NB4 (cell line): ENCODE data around the gene VAPB.

ENCODE experiments used
- DNase-seq: peaks from one replicate; pipeline ENCODE4 v3.0.0; 2010; ENCODE audit warnings: low read depth
- H3K4me3 ChIP-seq: one replicate; pipeline ENCODE4 v1.5.1; 2011; ENCODE audit warnings: mild to moderate bottlenecking, low read depth, low read length, moderate library complexity
- MYC ChIP-seq: IDR thresholded peaks from 2 replicates; pipeline ENCODE4 v1.6.1; 2011; ENCODE audit warnings: low read depth, low read length
- POLR2A ChIP-seq: IDR thresholded peaks from 2 replicates; pipeline ENCODE4 v1.6.1; 2011; ENCODE audit warnings: mild to moderate bottlenecking; ENCODE audit not compliant: insufficient read length; ENCODE audit errors: extremely low read depth
- TF ChIP-seq, protein P1 (sequence below): IDR thresholded peaks from one replicate; pipeline ENCODE4 v1.5.1; 2012; ENCODE audit warnings: low read depth, low read length
- TF ChIP-seq, protein P2 (sequence below): IDR thresholded peaks from 2 replicates; pipeline ENCODE4 v1.6.1; 2011; ENCODE audit warnings: low read depth, low read length

Gene VAPB

DNA sequence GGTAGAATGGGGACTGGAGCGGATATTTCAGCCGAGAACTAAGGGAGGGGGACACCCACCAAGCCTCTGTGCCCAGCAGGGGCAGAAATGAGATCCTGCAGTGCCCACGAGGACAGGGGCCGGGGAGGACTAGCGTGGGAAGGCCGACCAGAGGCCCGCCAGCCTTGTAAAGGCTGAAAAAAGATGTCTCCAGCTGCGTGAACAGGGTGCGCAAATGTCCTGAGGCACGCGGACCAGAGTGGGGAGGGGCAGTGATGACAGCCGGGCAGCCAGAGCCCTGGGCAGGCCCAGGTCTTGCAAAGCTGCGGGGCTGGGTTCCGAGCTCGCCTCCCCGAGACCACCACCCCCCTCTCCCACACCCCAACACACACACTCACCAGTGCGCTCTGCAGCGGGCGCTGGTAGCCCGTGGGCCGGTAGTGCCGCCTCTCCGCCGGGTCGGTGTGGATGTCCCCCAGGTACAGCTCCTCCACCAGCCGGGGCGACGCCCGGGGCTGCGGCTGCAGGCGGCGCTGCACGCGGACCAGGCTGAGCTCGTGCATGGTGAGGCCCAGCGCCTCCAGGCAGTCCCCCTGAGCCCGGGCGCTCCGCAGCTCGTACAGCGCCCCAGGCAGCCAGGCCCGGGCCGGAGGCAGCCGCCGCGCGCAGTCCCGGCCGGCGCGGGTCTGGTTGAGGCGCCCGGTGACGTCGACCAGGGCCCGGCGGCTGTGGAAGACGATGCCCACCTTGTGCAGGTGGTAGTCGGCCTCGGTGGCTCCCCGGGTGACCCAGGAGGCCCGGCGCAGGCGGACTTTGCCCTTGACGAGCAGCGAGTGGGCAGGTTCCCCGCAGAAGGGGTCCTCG, 77.9 kb downstream of the VAPB start:
- DNase-seq: no peak
- TF ChIP-seq, protein P1, sequence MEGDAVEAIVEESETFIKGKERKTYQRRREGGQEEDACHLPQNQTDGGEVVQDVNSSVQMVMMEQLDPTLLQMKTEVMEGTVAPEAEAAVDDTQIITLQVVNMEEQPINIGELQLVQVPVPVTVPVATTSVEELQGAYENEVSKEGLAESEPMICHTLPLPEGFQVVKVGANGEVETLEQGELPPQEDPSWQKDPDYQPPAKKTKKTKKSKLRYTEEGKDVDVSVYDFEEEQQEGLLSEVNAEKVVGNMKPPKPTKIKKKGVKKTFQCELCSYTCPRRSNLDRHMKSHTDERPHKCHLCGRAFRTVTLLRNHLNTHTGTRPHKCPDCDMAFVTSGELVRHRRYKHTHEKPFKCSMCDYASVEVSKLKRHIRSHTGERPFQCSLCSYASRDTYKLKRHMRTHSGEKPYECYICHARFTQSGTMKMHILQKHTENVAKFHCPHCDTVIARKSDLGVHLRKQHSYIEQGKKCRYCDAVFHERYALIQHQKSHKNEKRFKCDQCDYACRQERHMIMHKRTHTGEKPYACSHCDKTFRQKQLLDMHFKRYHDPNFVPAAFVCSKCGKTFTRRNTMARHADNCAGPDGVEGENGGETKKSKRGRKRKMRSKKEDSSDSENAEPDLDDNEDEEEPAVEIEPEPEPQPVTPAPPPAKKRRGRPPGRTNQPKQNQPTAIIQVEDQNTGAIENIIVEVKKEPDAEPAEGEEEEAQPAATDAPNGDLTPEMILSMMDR: no peak
- no peak for TF ChIP-seq MYC
- TF ChIP-seq POLR2A: no peak
- no peak overlapping the region for H3K4me3 ChIP-seq

GRCh38 chr20:58467572-58468527, 78.8 kb downstream of the VAPB start:
- H3K4me3 ChIP-seq: no peak overlapping the region
- TF ChIP-seq, protein P2, sequence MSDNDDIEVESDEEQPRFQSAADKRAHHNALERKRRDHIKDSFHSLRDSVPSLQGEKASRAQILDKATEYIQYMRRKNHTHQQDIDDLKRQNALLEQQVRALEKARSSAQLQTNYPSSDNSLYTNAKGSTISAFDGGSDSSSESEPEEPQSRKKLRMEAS: no peak
- no peak for TF ChIP-seq MYC
- no peak for TF ChIP-seq POLR2A
- TF ChIP-seq, protein P1: no peak
- DNase-seq: no peak

DNA sequence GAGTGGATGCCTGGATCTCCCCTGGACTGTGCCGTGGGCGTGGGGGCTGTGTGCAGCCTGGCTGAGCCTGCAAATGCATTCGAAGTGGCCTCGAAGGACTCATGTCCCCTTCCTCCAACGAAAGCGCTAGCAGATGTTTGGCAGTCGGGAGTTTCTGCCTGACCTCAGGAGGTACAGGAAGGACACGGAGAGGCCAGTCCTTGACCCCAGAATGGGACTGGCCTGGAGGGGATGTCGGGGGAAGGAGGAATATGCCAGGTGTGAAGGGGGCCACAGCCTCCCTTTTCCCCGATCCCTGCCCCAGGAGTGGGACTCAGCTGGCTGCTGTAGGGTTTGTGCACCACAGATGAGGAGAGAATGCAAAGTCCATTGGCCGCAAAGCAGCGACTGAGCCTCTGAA, 80.6 kb downstream of the VAPB start:
- no peak overlapping the region for H3K4me3 ChIP-seq
- TF ChIP-seq MYC (no peak), POLR2A (no peak)
- TF ChIP-seq, protein P1: no peak
- no peak for DNase-seq

- DNase-seq: no peak
- TF ChIP-seq, protein P1: no peak
- no peak for TF ChIP-seq MYC
- TF ChIP-seq POLR2A: no peak
- TF ChIP-seq, protein P2: no peak
- H3K4me3 ChIP-seq: no peak overlapping the region
Observed at GRCh38 chr20:58470336-58471192, 81.5 kb downstream of the VAPB start.

- no peak for TF ChIP-seq POLR2A
- TF ChIP-seq, protein P1: no peak
- TF ChIP-seq, protein P2: no peak
- no peak for DNase-seq
- no peak overlapping the region for H3K4me3 ChIP-seq
Observed at GRCh38 chr20:58471193-58472164, 82.5 kb downstream of the VAPB start.
